Measurements from ENCODE around the gene LMO7.

- TF ChIP-seq ZNF274 (IDR thresholded peaks at IDR 0.05; ENCODE audit: low read depth, low read length), result no peak
- no peak for TF ChIP-seq YY1 (IDR thresholded peaks at IDR 0.05; ENCODE audit: insufficient read depth, insufficient read length)
Measured at GRCh38 chr13:75896271-75896670, 260.1 kb downstream of the LMO7 start.

Measured in NT2/D1 (cell line).